HCT116 (cell line): Measurements from ENCODE around the gene MAJIN. TPM values are rescaled to one million over a fixed set of nuclear protein-coding genes. Genes with fewer than 3 reads are reported as not detected.

Experiments
- ATAC-seq: fragments of 200-7000 bp; cut with Tn5 transposase; 2 replicates; pipeline ENCODE4 v1.9.1; 2020; ENCODE audit warnings: mild to moderate bottlenecking, moderate library complexity
- BruUV-seq: library from RNA; stranded (reverse); fragments of 400-500 nt; replicated peaks from 2 replicates; lab custom pipeline; 2021; lab: Mats Ljungman, UMichigan
- CTCF ChIA-PET: fragments of 300-600 bp; sonication (Branson Sonifier 250); formaldehyde crosslinking; loops from one replicate; lab custom pipeline; 2021; ENCODE audit warnings: antibody characterized with exemption; lab: Charles Lee
- POLR2A ChIA-PET: fragments of 300-600, 350-600 bp; sonication (Branson Sonifier 250); formaldehyde crosslinking; loops from one replicate; lab custom pipeline; 2021; ENCODE audit warnings: antibody characterized with exemption; lab: Charles Lee
- RAD21 ChIA-PET, 2 experiments: fragments of 300-600 bp; sonication (Branson Sonifier 250); formaldehyde crosslinking; loops; one replicate each; lab custom pipeline; 2023; ENCODE audit warnings: low total read pairs in 2 of 2; ENCODE audit not compliant: uncharacterized antibody in 2 of 2, unreplicated experiment in 2 of 2, low non-redundant PET in 1 of 2; lab: Charles Lee
- DNase-seq: peaks from one replicate; pipeline ENCODE4 v3.0.0-alpha.2; 2010; ENCODE audit warnings: low read depth, low spot score
- H2AFZ ChIP-seq: fragments of 200-600 bp; shearing (Covaris generic), sonication (generic); 2 replicates; pipeline ENCODE4 v1.6.1; 2017; ENCODE audit warnings: low read depth, mixed run types, mixed read lengths, antibody characterized with exemption, low read length; ENCODE audit not compliant: poor library complexity, severe bottlenecking
- H3K27ac ChIP-seq: 2 replicates; pipeline ENCODE4 v1.5.1; 2012; ENCODE audit warnings: low read depth, low read length
- H3K27me3 ChIP-seq: fragments of 200-600 bp; sonication (generic); 2 replicates; pipeline ENCODE4 v1.6.1; 2016; ENCODE audit warnings: mixed run types, low read length, mixed read lengths; ENCODE audit not compliant: insufficient read depth
- H3K36me3 ChIP-seq, 2 experiments: fragments of 200-500 bp in 1 of 2; fragments of 200-600 bp in 1 of 2; sonication (Bioruptor generic) in 1 of 2; sonication (generic) in 1 of 2; 2 replicates each; pipeline versions ENCODE4 v1.5.1 to v1.6.1; 2014 to 2016; ENCODE audit warnings: low read length in 2 of 2, inconsistent platforms in 1 of 2, mixed read lengths in 1 of 2, mixed run types in 1 of 2; ENCODE audit not compliant: insufficient read depth in 2 of 2, control insufficient read depth in 1 of 2
- H3K4me1 ChIP-seq, 2 experiments: fragments of 200-600 bp in 1 of 2; sonication (generic) in 1 of 2; 2 replicates each; pipeline versions ENCODE4 v1.5.1 to v1.6.1; 2012 to 2017; ENCODE audit warnings: low read length in 2 of 2, inconsistent platforms in 1 of 2, mild to moderate bottlenecking in 1 of 2, mixed read lengths in 1 of 2, mixed run types in 1 of 2, moderate library complexity in 1 of 2; ENCODE audit not compliant: insufficient read depth in 2 of 2, control insufficient read depth in 1 of 2
- H3K4me2 ChIP-seq: fragments of 200-600 bp; sonication (generic); 2 replicates; pipeline ENCODE4 v1.6.1; 2017; ENCODE audit warnings: mixed run types, low read length, mixed read lengths
- H3K4me3 ChIP-seq, 2 experiments: fragments of 200-600 bp in 1 of 2; sonication (generic) in 1 of 2; replicated peaks in 1 of 2; 2 replicates each; pipeline ENCODE4 v1.5.1; 2011 to 2016; ENCODE audit warnings: low read length in 2 of 2, control low read depth in 1 of 2, low read depth in 1 of 2, mild to moderate bottlenecking in 1 of 2, mixed read lengths in 1 of 2, mixed run types in 1 of 2
- H3K79me2 ChIP-seq: fragments of 200-600 bp; sonication (generic); 2 replicates; pipeline ENCODE4 v1.6.1; 2017; ENCODE audit warnings: mild to moderate bottlenecking, mixed run types, low read length, moderate library complexity, mixed read lengths; ENCODE audit not compliant: insufficient read depth
- H3K9ac ChIP-seq: fragments of 200-600 bp; sonication (generic); 2 replicates; pipeline ENCODE4 v1.6.1; 2016; ENCODE audit warnings: low read length, mixed read lengths
- H3K9me2 ChIP-seq: fragments of 200-600 bp; sonication (generic), shearing (Covaris generic); 2 replicates; pipeline ENCODE4 v1.6.1; 2017; ENCODE audit warnings: mixed run types, mild to moderate bottlenecking, moderate library complexity; ENCODE audit not compliant: insufficient read depth
- H3K9me3 ChIP-seq, 2 experiments: fragments of 200-500 bp in 1 of 2; fragments of 200-600 bp in 1 of 2; sonication (Bioruptor generic) in 1 of 2; sonication (generic) in 1 of 2; 2 replicates each; pipeline ENCODE4 v1.6.1; 2014 to 2017; ENCODE audit warnings: low read length in 2 of 2, mixed read lengths in 2 of 2, inconsistent platforms in 1 of 2, low read depth in 1 of 2, mild to moderate bottlenecking in 1 of 2, mixed run types in 1 of 2, moderate library complexity in 1 of 2; ENCODE audit not compliant: control insufficient read depth in 1 of 2, insufficient read depth in 1 of 2
- H4K20me1 ChIP-seq: fragments of 200-600 bp; sonication (generic), shearing (Covaris generic); 2 replicates; pipeline ENCODE4 v1.6.1; 2017; ENCODE audit warnings: mixed run types, mild to moderate bottlenecking, moderate library complexity; ENCODE audit not compliant: insufficient read depth
- CBX3 ChIP-seq: IDR thresholded peaks from 2 replicates; pipeline ENCODE4 v1.6.1; 2012; ENCODE audit warnings: low read depth
- EGR1 ChIP-seq: IDR thresholded peaks from 2 replicates; pipeline ENCODE4 v1.6.1; 2012; ENCODE audit warnings: low read depth
- ELF1 ChIP-seq: IDR thresholded peaks from 2 replicates; pipeline ENCODE4 v1.6.1; 2012; ENCODE audit warnings: low read depth, borderline replicate concordance
- EZH2 ChIP-seq: fragments of 200-600 bp; sonication (generic); IDR thresholded peaks from 2 replicates; pipeline ENCODE4 v1.6.1; 2017; ENCODE audit warnings: antibody characterized with exemption, mixed run types
- EZH2phosphoT487 ChIP-seq: fragments of 200-600 bp; IDR thresholded peaks from 2 replicates; pipeline ENCODE4 v1.6.1; 2018; ENCODE audit warnings: antibody characterized with exemption, borderline replicate concordance
- FOSL1 ChIP-seq: IDR thresholded peaks from 2 replicates; pipeline ENCODE4 v1.6.1; 2012; ENCODE audit warnings: low read depth
- POLR2A ChIP-seq: IDR thresholded peaks from 2 replicates; pipeline ENCODE4 v1.7.0; 2011; ENCODE audit warnings: borderline replicate concordance; ENCODE audit not compliant: insufficient read depth, insufficient read length; ENCODE audit errors: extremely low read depth
- POLR2AphosphoS5 ChIP-seq: IDR thresholded peaks from 2 replicates; pipeline ENCODE4 v1.6.1; 2011; ENCODE audit warnings: mild to moderate bottlenecking, low read depth, low read length, moderate library complexity
- SIN3A ChIP-seq: IDR thresholded peaks from 2 replicates; pipeline ENCODE4 v1.6.1; 2012; ENCODE audit warnings: low read depth
- TCF7L2 ChIP-seq: IDR thresholded peaks from 2 replicates; pipeline ENCODE4 v1.7.0; 2011; ENCODE audit warnings: borderline replicate concordance, inconsistent platforms; ENCODE audit not compliant: insufficient read depth, insufficient read length; ENCODE audit errors: extremely low read depth
- intact Hi-C: fragments of 100-400 bp; cut with micrococcal nuclease; formaldehyde crosslinking; loops from 2 replicates; pipeline ENCODE4 v1.10.0; 2022
- total RNA-seq: library from RNA; stranded (reverse); gene quantifications from one replicate; pipeline ENCODE4 v1.2.1, GENCODE V29; 2021; ENCODE audit not compliant: unreplicated experiment
- TF ChIP-seq, protein P1 (sequence below), 3 experiments: fragments of 200-600 bp in 1 of 3; sonication (generic) in 1 of 3; IDR thresholded peaks in 2 of 3; conservative IDR thresholded peaks in 1 of 3; 2 replicates each; pipeline ENCODE4 v1.5.1; 2012 to 2017; ENCODE audit warnings: low read depth in 2 of 3, low read length in 2 of 3, antibody characterized with exemption in 1 of 3, borderline replicate concordance in 1 of 3, control low read depth in 1 of 3, mild to moderate bottlenecking in 1 of 3, mixed read lengths in 1 of 3, mixed run types in 1 of 3, moderate library complexity in 1 of 3; ENCODE audit not compliant: insufficient read depth in 1 of 3
- TF ChIP-seq, protein P2 (sequence below): IDR thresholded peaks from 2 replicates; pipeline ENCODE4 v1.6.1; 2012
- TF ChIP-seq, protein P3 (sequence below): IDR thresholded peaks from 2 replicates; pipeline ENCODE4 v1.6.1; 2012; ENCODE audit warnings: low read depth
- TF ChIP-seq, protein P4 (sequence below): IDR thresholded peaks from 2 replicates; pipeline ENCODE4 v1.6.1; 2011; ENCODE audit warnings: mild to moderate bottlenecking, low read length, moderate library complexity; ENCODE audit not compliant: insufficient replicate concordance; ENCODE audit errors: extremely low read depth
- TF ChIP-seq, protein P5 (sequence below): IDR thresholded peaks from 2 replicates; pipeline ENCODE4 v1.6.1; 2012

The MAJIN gene
- total RNA-seq, 1 experiment from 2014 or later = not detected

DNA sequence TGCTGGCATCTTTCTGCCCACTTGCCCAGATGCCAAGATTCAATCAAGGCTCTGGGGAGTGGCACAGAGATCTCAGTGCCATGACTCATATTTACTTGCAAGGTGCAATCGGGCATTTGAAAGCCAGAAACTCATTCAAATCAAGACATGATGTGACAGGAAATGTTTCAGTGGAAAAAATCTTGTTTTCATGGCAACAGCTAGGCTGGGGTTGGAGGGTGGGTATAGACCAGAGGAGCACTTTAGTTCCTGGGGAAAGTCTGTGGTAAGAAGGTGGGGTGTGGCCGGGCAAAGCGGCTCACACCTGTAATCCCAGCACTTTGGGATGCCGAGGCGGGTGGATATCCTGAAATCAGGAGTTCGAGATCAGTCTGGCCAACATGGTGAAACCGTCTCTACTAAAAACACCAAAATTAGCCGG lies 1.2 kb downstream of the MAJIN start:
- BruUV-seq = no TSS peak
- ChIA-PET POLR2A (no interaction called here), CTCF (no interaction called here), RAD21 (no interaction called here)
- Histone ChIP-seq H3K27me3 (no peaks in the 10 kb centered on the region), H4K20me1 (no peaks in the 10 kb centered on the region), H3K9ac (no peak overlapping the region), H3K79me2 (no peaks in the 10 kb centered on the region), H3K4me3 (no peak overlapping the region), H3K27ac (no peak overlapping the region), H3K4me1 (peaks cover 0 to 3% of the 10 kb centered on the region in 2 experiments; a peak in 1 of 4 replicates), H3K36me3 (no peaks in the 10 kb centered on the region), H2AFZ (no peak overlapping the region), H3K9me2 (no peaks in the 10 kb centered on the region), H3K9me3 (no peaks in the 10 kb centered on the region), H3K4me2 (no peak overlapping the region)
- TF ChIP-seq EZH2phosphoT487 = no peak
- TF ChIP-seq, protein P1, sequence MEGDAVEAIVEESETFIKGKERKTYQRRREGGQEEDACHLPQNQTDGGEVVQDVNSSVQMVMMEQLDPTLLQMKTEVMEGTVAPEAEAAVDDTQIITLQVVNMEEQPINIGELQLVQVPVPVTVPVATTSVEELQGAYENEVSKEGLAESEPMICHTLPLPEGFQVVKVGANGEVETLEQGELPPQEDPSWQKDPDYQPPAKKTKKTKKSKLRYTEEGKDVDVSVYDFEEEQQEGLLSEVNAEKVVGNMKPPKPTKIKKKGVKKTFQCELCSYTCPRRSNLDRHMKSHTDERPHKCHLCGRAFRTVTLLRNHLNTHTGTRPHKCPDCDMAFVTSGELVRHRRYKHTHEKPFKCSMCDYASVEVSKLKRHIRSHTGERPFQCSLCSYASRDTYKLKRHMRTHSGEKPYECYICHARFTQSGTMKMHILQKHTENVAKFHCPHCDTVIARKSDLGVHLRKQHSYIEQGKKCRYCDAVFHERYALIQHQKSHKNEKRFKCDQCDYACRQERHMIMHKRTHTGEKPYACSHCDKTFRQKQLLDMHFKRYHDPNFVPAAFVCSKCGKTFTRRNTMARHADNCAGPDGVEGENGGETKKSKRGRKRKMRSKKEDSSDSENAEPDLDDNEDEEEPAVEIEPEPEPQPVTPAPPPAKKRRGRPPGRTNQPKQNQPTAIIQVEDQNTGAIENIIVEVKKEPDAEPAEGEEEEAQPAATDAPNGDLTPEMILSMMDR (IDR thresholded peaks at IDR 0.05 in 2 of 3, conservative IDR thresholded peaks at IDR 0.05 in 1 of 3; ENCODE audit: borderline replicate concordance in 1 of 3, insufficient read depth in 1 of 3, low read depth in 2 of 3, low read length in 2 of 3) = no peak
- no peak for TF ChIP-seq EZH2
- TF ChIP-seq POLR2A = no peak
- TF ChIP-seq CBX3 = no peak
- TF ChIP-seq POLR2AphosphoS5 = no peak
- TF ChIP-seq FOSL1 = no peak
- TF ChIP-seq, protein P2, sequence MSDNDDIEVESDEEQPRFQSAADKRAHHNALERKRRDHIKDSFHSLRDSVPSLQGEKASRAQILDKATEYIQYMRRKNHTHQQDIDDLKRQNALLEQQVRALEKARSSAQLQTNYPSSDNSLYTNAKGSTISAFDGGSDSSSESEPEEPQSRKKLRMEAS = no peak
- TF ChIP-seq TCF7L2 = no peak
- TF ChIP-seq, protein P3, sequence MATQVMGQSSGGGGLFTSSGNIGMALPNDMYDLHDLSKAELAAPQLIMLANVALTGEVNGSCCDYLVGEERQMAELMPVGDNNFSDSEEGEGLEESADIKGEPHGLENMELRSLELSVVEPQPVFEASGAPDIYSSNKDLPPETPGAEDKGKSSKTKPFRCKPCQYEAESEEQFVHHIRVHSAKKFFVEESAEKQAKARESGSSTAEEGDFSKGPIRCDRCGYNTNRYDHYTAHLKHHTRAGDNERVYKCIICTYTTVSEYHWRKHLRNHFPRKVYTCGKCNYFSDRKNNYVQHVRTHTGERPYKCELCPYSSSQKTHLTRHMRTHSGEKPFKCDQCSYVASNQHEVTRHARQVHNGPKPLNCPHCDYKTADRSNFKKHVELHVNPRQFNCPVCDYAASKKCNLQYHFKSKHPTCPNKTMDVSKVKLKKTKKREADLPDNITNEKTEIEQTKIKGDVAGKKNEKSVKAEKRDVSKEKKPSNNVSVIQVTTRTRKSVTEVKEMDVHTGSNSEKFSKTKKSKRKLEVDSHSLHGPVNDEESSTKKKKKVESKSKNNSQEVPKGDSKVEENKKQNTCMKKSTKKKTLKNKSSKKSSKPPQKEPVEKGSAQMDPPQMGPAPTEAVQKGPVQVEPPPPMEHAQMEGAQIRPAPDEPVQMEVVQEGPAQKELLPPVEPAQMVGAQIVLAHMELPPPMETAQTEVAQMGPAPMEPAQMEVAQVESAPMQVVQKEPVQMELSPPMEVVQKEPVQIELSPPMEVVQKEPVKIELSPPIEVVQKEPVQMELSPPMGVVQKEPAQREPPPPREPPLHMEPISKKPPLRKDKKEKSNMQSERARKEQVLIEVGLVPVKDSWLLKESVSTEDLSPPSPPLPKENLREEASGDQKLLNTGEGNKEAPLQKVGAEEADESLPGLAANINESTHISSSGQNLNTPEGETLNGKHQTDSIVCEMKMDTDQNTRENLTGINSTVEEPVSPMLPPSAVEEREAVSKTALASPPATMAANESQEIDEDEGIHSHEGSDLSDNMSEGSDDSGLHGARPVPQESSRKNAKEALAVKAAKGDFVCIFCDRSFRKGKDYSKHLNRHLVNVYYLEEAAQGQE = no peak
- TF ChIP-seq, protein P4, sequence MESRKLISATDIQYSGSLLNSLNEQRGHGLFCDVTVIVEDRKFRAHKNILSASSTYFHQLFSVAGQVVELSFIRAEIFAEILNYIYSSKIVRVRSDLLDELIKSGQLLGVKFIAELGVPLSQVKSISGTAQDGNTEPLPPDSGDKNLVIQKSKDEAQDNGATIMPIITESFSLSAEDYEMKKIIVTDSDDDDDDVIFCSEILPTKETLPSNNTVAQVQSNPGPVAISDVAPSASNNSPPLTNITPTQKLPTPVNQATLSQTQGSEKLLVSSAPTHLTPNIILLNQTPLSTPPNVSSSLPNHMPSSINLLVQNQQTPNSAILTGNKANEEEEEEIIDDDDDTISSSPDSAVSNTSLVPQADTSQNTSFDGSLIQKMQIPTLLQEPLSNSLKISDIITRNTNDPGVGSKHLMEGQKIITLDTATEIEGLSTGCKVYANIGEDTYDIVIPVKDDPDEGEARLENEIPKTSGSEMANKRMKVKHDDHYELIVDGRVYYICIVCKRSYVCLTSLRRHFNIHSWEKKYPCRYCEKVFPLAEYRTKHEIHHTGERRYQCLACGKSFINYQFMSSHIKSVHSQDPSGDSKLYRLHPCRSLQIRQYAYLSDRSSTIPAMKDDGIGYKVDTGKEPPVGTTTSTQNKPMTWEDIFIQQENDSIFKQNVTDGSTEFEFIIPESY = no peak
- no peak for TF ChIP-seq SIN3A
- TF ChIP-seq, protein P5, sequence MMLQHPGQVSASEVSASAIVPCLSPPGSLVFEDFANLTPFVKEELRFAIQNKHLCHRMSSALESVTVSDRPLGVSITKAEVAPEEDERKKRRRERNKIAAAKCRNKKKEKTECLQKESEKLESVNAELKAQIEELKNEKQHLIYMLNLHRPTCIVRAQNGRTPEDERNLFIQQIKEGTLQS = no peak
- TF ChIP-seq EGR1 = no peak
- no peak for TF ChIP-seq ELF1
- intact Hi-C loops = no loop called here
- no peak for ATAC-seq
- DNase-seq = no peak
